Keratinocyte (primary cell): ENCODE data around the gene ACAP2. TPM values are rescaled to one million over a fixed set of nuclear protein-coding genes. Genes with fewer than 3 reads are reported as not detected.

Source experiments
- DNase-seq: peaks from one replicate; pipeline ENCODE4 v3.0.0-alpha.2; 2011; ENCODE audit warnings: low read depth, missing footprints, low spot score
- FAIRE-seq: peaks from 2 replicates; lab custom pipeline; 2011; peaks lifted over from hg19 to GRCh38; lab: Jason Lieb, UNC
- H2AFZ ChIP-seq: 2 replicates; pipeline ENCODE4 v1.6.0; 2012; ENCODE audit warnings: low read length, control low read depth, inconsistent platforms; ENCODE audit not compliant: control insufficient read depth
- H3K27ac ChIP-seq: 2 replicates; pipeline ENCODE4 v1.5.1; 2011; ENCODE audit warnings: low read length; ENCODE audit not compliant: control insufficient read depth, insufficient read depth
- H3K27me3 ChIP-seq: 3 replicates; pipeline ENCODE4 v1.6.0; 2011; ENCODE audit warnings: low read length; ENCODE audit not compliant: control insufficient read depth, insufficient read depth; ENCODE audit errors: extremely low read depth
- H3K36me3 ChIP-seq, 2 experiments: 2 replicates in 1 of 2; 3 replicates in 1 of 2; pipeline ENCODE4 v1.5.1; 2011; ENCODE audit warnings: low read length in 2 of 2, mild to moderate bottlenecking in 1 of 2; ENCODE audit not compliant: control insufficient read depth in 2 of 2, insufficient read depth in 2 of 2; ENCODE audit errors: extremely low read depth in 1 of 2
- H3K4me1 ChIP-seq: 3 replicates; pipeline ENCODE4 v1.5.1; 2011; ENCODE audit warnings: low read length; ENCODE audit not compliant: control insufficient read depth, insufficient read depth; ENCODE audit errors: extremely low read depth
- H3K4me2 ChIP-seq: 3 replicates; pipeline ENCODE4 v1.6.0; 2011; ENCODE audit warnings: low read depth, low read length; ENCODE audit not compliant: control insufficient read depth, insufficient read depth; ENCODE audit errors: extremely low read depth
- H3K4me3 ChIP-seq, 3 experiments: fragments of 200-600 bp in 1 of 3; sonication (generic) in 1 of 3; 2 replicates in 2 of 3; 3 replicates in 1 of 3; pipeline ENCODE4 v1.5.1; 2011 to 2016; ENCODE audit warnings: low read length in 3 of 3, mild to moderate bottlenecking in 3 of 3, control low read depth in 2 of 3, inconsistent platforms in 1 of 3, low read depth in 1 of 3, mixed read lengths in 1 of 3, mixed run types in 1 of 3, moderate library complexity in 1 of 3; ENCODE audit not compliant: control insufficient read depth in 2 of 3, insufficient read depth in 2 of 3; ENCODE audit errors: extremely low read depth in 1 of 3
- H3K79me2 ChIP-seq: 2 replicates; pipeline ENCODE4 v1.6.0; 2012; ENCODE audit warnings: low read length; ENCODE audit not compliant: control insufficient read depth, insufficient read depth
- H3K9ac ChIP-seq: 3 replicates; pipeline ENCODE4 v1.6.0; 2011; ENCODE audit warnings: low read length; ENCODE audit not compliant: control insufficient read depth, insufficient read depth; ENCODE audit errors: extremely low read depth
- H3K9me1 ChIP-seq: 3 replicates; pipeline ENCODE4 v1.6.0; 2011; ENCODE audit warnings: low read length; ENCODE audit not compliant: control insufficient read depth, insufficient read depth; ENCODE audit errors: extremely low read depth
- H3K9me3 ChIP-seq: 2 replicates; pipeline ENCODE4 v1.5.1; 2012; ENCODE audit warnings: low read depth, low read length; ENCODE audit not compliant: control insufficient read depth
- H4K20me1 ChIP-seq: 3 replicates; pipeline ENCODE4 v1.6.0; 2011; ENCODE audit warnings: low read length; ENCODE audit not compliant: control insufficient read depth, insufficient read depth; ENCODE audit errors: extremely low read depth
- CTCF ChIP-seq, 3 experiments: IDR thresholded peaks in 1 of 3; conservative IDR thresholded peaks in 1 of 3; optimal IDR thresholded peaks in 1 of 3; 2 replicates in 2 of 3; 3 replicates in 1 of 3; pipeline versions ENCODE3 to v1.5.1; 2011; ENCODE audit warnings: low read length in 3 of 3, mild to moderate bottlenecking in 3 of 3, moderate library complexity in 2 of 3, control low read depth in 1 of 3, inconsistent platforms in 1 of 3; ENCODE audit not compliant: insufficient read depth in 2 of 3; ENCODE audit errors: extremely low read depth in 1 of 3
- EZH2 ChIP-seq: IDR thresholded peaks from one replicate; pipeline ENCODE4 v1.6.1; 2012; ENCODE audit warnings: inconsistent platforms, mild to moderate bottlenecking, low read length, moderate library complexity
- dilution Hi-C: fragments of 300-500 bp; cut with MboI; formaldehyde crosslinking; loops from one replicate; pipeline ENCODE4 v1.7.0; 2020; ENCODE audit warnings: low sequenced_read_pairs; ENCODE audit not compliant: extremely low pct_ligation_motif_present
- polyA plus RNA-seq, 5 experiments: library from polyadenylated mRNA; depleted of rRNA in 3 of 5; stranded (reverse) in 3 of 5; stranded (forward) in 1 of 5; unstranded in 1 of 5; fragments of >200 nt; gene quantifications; 1 replicate in 1 of 5; 2 replicates in 3 of 5; 3 replicates in 1 of 5; pipeline versions ENCODE4 v1.2.1 to v1.2.3, GENCODE V29; 2011 to 2012; ENCODE audit warnings: missing spikeins in 2 of 5, low read depth in 1 of 5, low replicate concordance in 1 of 5

The ACAP2 gene
- polyA plus RNA-seq, 1 donor (not counting 4 experiments of a cell fraction or from before 2014, with no cell fraction given): 23.5 TPM

- H3K36me3 ChIP-seq: no peaks in the 10 kb centered on the region
- no peak overlapping the region for H3K4me3 ChIP-seq
- H3K4me1 ChIP-seq: no peaks in the 10 kb centered on the region
- FAIRE-seq (no peak), DNase-seq (no peak)
- no peak overlapping the region for H3K4me2 ChIP-seq
- dilution Hi-C loops: no loop called here
- TF ChIP-seq CTCF (optimal IDR thresholded peaks at IDR 0.05 in 1 of 3, IDR thresholded peaks at IDR 0.05 in 1 of 3, conservative IDR thresholded peaks at IDR 0.05 in 1 of 3; ENCODE audit: extremely low read depth in 1 of 3, insufficient read depth in 2 of 3, low read length in 3 of 3): no peak
- no peak for TF ChIP-seq EZH2
- no peak overlapping the region for H2AFZ ChIP-seq
- H3K9ac ChIP-seq: no peak overlapping the region
- H3K27ac ChIP-seq: no peak overlapping the region
- H3K27me3 ChIP-seq: peaks cover 4% of the 10 kb centered on the region
- no peaks in the 10 kb centered on the region for H3K79me2 ChIP-seq
- no peaks in the 10 kb centered on the region for H3K9me3 ChIP-seq
- no peaks in the 10 kb centered on the region for H3K9me1 ChIP-seq
- H4K20me1 ChIP-seq: no peaks in the 10 kb centered on the region
Observed at GRCh38 chr3:195460091-195460713, 17.4 kb upstream of the ACAP2 start.

- no peak overlapping the region for H3K4me2 ChIP-seq
- H3K27ac ChIP-seq: no peak overlapping the region
- no peaks in the 10 kb centered on the region for H3K9me3 ChIP-seq
- DNase-seq (no peak), FAIRE-seq (no peak)
- H3K9me1 ChIP-seq: no peaks in the 10 kb centered on the region
- peaks cover 4% of the 10 kb centered on the region for H3K27me3 ChIP-seq
- H3K36me3 ChIP-seq: no peaks in the 10 kb centered on the region
- dilution Hi-C loops: no loop called here
- no peaks in the 10 kb centered on the region for H3K4me1 ChIP-seq
- no peak overlapping the region for H3K4me3 ChIP-seq
- no peak overlapping the region for H3K9ac ChIP-seq
- no peak for TF ChIP-seq CTCF (optimal IDR thresholded peaks at IDR 0.05 in 1 of 3, IDR thresholded peaks at IDR 0.05 in 1 of 3, conservative IDR thresholded peaks at IDR 0.05 in 1 of 3; ENCODE audit: extremely low read depth in 1 of 3, insufficient read depth in 2 of 3, low read length in 3 of 3)
- TF ChIP-seq EZH2: no peak
- no peaks in the 10 kb centered on the region for H4K20me1 ChIP-seq
- H2AFZ ChIP-seq: peak overlapping the region; percentile 80
- H3K79me2 ChIP-seq: no peaks in the 10 kb centered on the region
Observed at GRCh38 chr3:195458316-195458717, 15.5 kb upstream of the ACAP2 start.
